HG02943 (cell line): ENCODE data around the gene CCDC91.
"Not testable (repeated sequence)": the region's sequence is repeated elsewhere in the genome, so short reads cannot be mapped to it uniquely, and the experiment has no call there.

Experiments used
- ATAC-seq: cut with Tn5 transposase; IDR thresholded peaks from one replicate; pipeline ENCODE4 v1.9.1; 2021; ENCODE audit warnings: mild to moderate bottlenecking, low read depth, moderate library complexity; ENCODE audit not compliant: unreplicated experiment

CCDC91 gene

GRCh38 chr12:28178775-28179174 lies 11.5 kb upstream of the CCDC91 start:
- ATAC-seq, result no peak

GRCh38 chr12:28180786-28181185 lies 9.5 kb upstream of the CCDC91 start:
- no peak for ATAC-seq

GRCh38 chr12:28184375-28184774 lies 5.9 kb upstream of the CCDC91 start:
- ATAC-seq, result no peak

- ATAC-seq, result no peak
These were observed 3.8 kb upstream of the CCDC91 start for GRCh38 chr12:28186500-28186899.

GRCh38 chr12:28189784-28190320 lies 404 bp upstream of the CCDC91 start:
- no peak for ATAC-seq

GRCh38 chr12:28191051-28192048 lies 1.1 kb downstream of the CCDC91 start:
- ATAC-seq, result peak; percentile 12

- ATAC-seq, result no peak
These were observed 1.9 kb downstream of the CCDC91 start for GRCh38 chr12:28192125-28192524.

GRCh38 chr12:28194621-28195020 lies 4.4 kb downstream of the CCDC91 start:
- not testable (repeated sequence) for ATAC-seq

- not testable (repeated sequence) for ATAC-seq
These were observed 10.9 kb downstream of the CCDC91 start for GRCh38 chr12:28201136-28201535.

GRCh38 chr12:28202374-28203130 lies 12.3 kb downstream of the CCDC91 start:
- no peak for ATAC-seq

GRCh38 chr12:28209782-28210181 lies 19.5 kb downstream of the CCDC91 start:
- ATAC-seq, result no peak

GRCh38 chr12:28212182-28212581 lies 21.9 kb downstream of the CCDC91 start:
- ATAC-seq, result no peak

GRCh38 chr12:28215021-28215420 lies 24.8 kb downstream of the CCDC91 start:
- ATAC-seq, result no peak

GRCh38 chr12:28216016-28216415 lies 25.8 kb downstream of the CCDC91 start:
- ATAC-seq, result no peak

- no peak for ATAC-seq
These were observed 27.5 kb downstream of the CCDC91 start for GRCh38 chr12:28217805-28218204.

GRCh38 chr12:28218875-28219274 lies 28.6 kb downstream of the CCDC91 start:
- no peak for ATAC-seq

- no peak for ATAC-seq
These were observed 29.6 kb downstream of the CCDC91 start for GRCh38 chr12:28219827-28220226.

- ATAC-seq, result no peak
These were observed 31.9 kb downstream of the CCDC91 start for GRCh38 chr12:28222081-28222700.

- peak; percentile 93 for ATAC-seq
These were observed 32.8 kb downstream of the CCDC91 start for GRCh38 chr12:28223025-28223554.

- no peak for ATAC-seq
These were observed 33.6 kb downstream of the CCDC91 start for GRCh38 chr12:28223858-28224257.
